ENCODE data around the gene ADCK1.
A peak's percentile ranks its signal among the peaks of the same experiment; 100 is the strongest.
"Not testable (repeated sequence)": the region's sequence is repeated elsewhere in the genome, so short reads cannot be mapped to it uniquely, and the experiment has no call there.

The ADCK1 gene

GRCh38 chr14:77793255-77793654, 6.7 kb upstream of the ADCK1 start:
- not testable (repeated sequence) for H3K36me3 Mint-ChIP-seq; H3K27ac Mint-ChIP-seq; H3K9me3 Mint-ChIP-seq; DNase-seq (ENCODE audit: low spot score in 2 of 2); H3K4me1 Mint-ChIP-seq; ATAC-seq; H3K4me3 Mint-ChIP-seq

DNA sequence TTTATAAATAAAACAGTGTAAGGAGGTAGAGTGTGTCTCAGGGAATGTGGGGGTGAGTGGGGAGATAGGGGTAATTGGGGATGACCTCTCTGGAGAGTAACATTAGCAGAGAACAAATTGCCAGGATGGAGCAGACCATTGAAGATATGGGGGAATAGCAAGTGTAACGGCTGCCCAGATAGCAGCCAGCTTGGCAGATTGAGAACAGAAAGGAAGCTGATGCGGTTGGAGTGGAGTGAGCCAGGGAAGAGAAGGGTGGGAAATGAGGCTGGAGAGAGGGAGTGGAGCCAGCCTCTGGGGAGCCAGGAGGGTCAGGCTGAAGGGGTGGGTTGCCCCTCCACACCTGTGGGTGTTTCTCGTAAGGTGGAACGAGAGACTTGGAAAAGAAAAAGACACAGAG, 5.6 kb upstream of the ADCK1 start:
- H3K27ac Mint-ChIP-seq = no peak overlapping the region
- H3K36me3 Mint-ChIP-seq = no peaks in the 10 kb centered on the region
- no peaks in the 10 kb centered on the region for H3K9me3 Mint-ChIP-seq
- no peak overlapping the region for H3K4me3 Mint-ChIP-seq
- no peak for DNase-seq (ENCODE audit: low spot score in 2 of 2)
- peaks cover 10% of the 10 kb centered on the region for H3K4me1 Mint-ChIP-seq
- no peak for ATAC-seq

GRCh38 chr14:77799456-77799855, 453 bp upstream of the ADCK1 start:
- ATAC-seq = not testable (repeated sequence)
- peak overlapping the region; percentile 92 for H3K27ac Mint-ChIP-seq

DNA sequence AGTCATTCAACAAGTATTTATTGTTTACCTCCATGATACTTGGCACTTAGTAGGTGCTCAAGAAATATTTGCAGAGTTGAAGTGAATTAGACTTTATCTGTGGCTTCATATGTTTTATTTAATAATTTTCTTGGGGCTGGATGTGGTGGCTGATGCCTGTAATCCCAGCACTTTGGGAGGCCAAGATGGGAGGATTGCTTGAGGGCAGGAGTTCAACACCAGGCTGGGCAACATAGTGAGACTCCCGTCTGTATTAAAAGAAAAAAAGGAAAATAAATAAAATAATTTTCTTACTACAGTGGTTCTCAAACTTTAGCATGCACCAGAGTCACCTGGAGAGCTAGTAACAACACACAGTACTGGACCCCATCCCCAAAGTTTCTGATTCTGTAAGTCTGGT, 905 bp downstream of the ADCK1 start:
- H3K9me3 Mint-ChIP-seq = no peaks in the 10 kb centered on the region
- DNase-seq (ENCODE audit: low spot score in 2 of 2) (no peak), ATAC-seq (no peak)
- peak overlapping the region; percentile 85 for H3K4me3 Mint-ChIP-seq
- no peaks in the 10 kb centered on the region for H3K36me3 Mint-ChIP-seq
- H3K27ac Mint-ChIP-seq = peak overlapping the region; percentile 92
- peaks cover 11% of the 10 kb centered on the region for H3K4me1 Mint-ChIP-seq

More at GRCh38 chr14:77799456-77799855, 453 bp upstream of the ADCK1 start:
- DNase-seq (ENCODE audit: low spot score in 2 of 2); H3K36me3 Mint-ChIP-seq; H3K9me3 Mint-ChIP-seq: not testable (repeated sequence)
- H3K4me3 Mint-ChIP-seq = peak overlapping the region; percentile 85
- peaks cover 11% of the 10 kb centered on the region for H3K4me1 Mint-ChIP-seq

DNA sequence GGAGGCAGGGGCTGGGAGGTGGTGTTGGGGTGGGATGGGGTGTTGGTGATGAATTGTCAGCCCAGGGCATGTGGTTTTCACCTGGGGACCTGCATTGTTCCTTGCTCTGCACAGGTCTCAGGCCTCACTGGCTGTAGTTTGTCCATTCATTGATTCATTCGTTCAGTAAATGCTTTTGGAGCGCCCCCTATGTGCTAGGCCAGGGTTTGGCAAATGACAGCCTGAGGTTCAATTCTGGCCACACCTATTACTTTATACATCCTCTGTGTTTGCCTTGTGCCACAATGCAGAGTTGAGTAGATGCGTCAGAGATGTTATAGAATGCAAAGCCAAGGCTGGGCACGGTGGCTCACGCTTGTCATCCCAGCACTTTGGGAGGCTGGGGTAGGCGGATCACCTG, 4.7 kb downstream of the ADCK1 start:
- no peak for ATAC-seq
- DNase-seq (ENCODE audit: low spot score in 2 of 2) = peak; percentile 8 to 65
- Mint-ChIP-seq H3K4me1 (peaks cover 12% of the 10 kb centered on the region), H3K36me3 (no peaks in the 10 kb centered on the region), H3K4me3 (no peak overlapping the region), H3K9me3 (no peaks in the 10 kb centered on the region), H3K27ac (no peak overlapping the region)

GRCh38 chr14:77805706-77806105, 5.8 kb downstream of the ADCK1 start:
- Mint-ChIP-seq H3K27ac (no peak overlapping the region), H3K9me3 (no peaks in the 10 kb centered on the region), H3K4me3 (no peak overlapping the region), H3K4me1 (peaks cover 4% of the 10 kb centered on the region), H3K36me3 (no peaks in the 10 kb centered on the region)
- DNase-seq (ENCODE audit: low spot score in 2 of 2) (no peak), ATAC-seq (no peak)

DNA sequence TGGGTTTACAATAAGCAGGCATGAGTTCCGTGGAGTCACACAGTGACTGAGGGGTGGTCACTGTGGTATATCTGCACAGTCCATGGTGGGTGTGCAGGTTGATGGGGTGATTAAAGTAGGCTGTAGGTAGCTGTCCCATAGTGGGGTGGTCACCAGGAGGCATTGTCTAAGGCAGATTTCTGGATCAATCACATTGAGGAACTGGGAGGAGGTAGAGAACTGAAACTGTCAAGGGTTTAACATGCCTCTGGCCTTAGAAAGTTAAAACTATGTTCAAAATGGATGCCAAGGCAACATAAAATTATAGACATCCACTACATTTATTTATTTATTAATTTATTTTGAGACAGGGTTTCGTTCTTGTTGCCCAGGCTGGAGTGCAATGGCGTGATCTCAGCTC, 8.3 kb downstream of the ADCK1 start:
- Mint-ChIP-seq H3K4me1 (peaks cover 4% of the 10 kb centered on the region), H3K9me3 (no peaks in the 10 kb centered on the region), H3K36me3 (no peaks in the 10 kb centered on the region), H3K4me3 (no peak overlapping the region), H3K27ac (peak overlapping the region; percentile 63)
- ATAC-seq (no peak), DNase-seq (ENCODE audit: low spot score in 2 of 2) (no peak)

- DNase-seq (ENCODE audit: low spot score in 2 of 2) (no peak), ATAC-seq (no peak)
- Mint-ChIP-seq H3K9me3 (no peaks in the 10 kb centered on the region), H3K4me3 (no peak overlapping the region), H3K27ac (no peak overlapping the region), H3K36me3 (no peaks in the 10 kb centered on the region), H3K4me1 (peaks cover 4% of the 10 kb centered on the region)
Observed at GRCh38 chr14:77809011-77809410, 9.1 kb downstream of the ADCK1 start.

DNA sequence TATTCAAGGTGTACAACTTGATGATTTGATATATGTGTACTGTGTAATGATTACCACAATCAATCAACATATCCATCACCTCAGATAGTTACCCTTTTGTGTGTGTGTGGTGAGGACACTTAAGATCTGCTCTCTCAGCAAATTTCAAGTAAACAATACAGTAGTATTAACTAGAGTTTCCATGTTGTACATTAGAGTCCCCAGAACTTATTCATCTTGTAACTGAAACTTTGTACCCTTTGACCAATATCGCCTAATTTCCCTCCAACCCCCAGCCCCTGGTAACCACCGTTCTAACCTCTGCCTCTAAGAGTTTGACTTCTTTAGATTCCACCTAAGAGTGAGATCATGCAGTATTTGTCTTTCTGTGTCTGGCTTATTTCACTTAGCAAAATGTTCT, 12.1 kb downstream of the ADCK1 start:
- no peak overlapping the region for H3K4me3 Mint-ChIP-seq
- H3K36me3 Mint-ChIP-seq = no peaks in the 10 kb centered on the region
- H3K9me3 Mint-ChIP-seq = no peaks in the 10 kb centered on the region
- peaks cover 4% of the 10 kb centered on the region for H3K4me1 Mint-ChIP-seq
- peak; percentile 77 for ATAC-seq
- no peak for DNase-seq (ENCODE audit: low spot score in 2 of 2)
- H3K27ac Mint-ChIP-seq = no peak overlapping the region

DNA sequence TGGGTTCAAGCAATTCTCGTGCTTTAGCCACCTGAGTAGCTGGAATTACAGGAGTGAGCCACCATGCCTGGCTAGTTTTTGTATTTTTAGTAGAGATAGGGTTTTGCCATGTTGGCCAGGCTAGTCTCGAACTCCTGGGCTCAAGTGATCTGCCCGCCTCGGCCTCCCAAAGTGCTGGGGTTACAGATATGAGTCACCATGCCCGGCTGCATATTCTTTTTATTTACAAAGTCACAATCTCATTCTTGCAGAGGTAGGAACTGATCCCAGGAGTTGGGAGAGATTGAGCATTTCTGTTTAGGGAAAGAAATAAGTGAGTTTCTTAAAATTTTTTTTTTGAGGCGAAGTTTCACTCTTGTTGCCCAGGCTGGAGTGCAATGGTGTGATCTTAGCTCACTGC, 12.8 kb downstream of the ADCK1 start:
- DNase-seq (ENCODE audit: low spot score in 2 of 2); ATAC-seq; H3K27ac Mint-ChIP-seq; H3K9me3 Mint-ChIP-seq; H3K4me3 Mint-ChIP-seq; H3K36me3 Mint-ChIP-seq; H3K4me1 Mint-ChIP-seq: not testable (repeated sequence)

DNA sequence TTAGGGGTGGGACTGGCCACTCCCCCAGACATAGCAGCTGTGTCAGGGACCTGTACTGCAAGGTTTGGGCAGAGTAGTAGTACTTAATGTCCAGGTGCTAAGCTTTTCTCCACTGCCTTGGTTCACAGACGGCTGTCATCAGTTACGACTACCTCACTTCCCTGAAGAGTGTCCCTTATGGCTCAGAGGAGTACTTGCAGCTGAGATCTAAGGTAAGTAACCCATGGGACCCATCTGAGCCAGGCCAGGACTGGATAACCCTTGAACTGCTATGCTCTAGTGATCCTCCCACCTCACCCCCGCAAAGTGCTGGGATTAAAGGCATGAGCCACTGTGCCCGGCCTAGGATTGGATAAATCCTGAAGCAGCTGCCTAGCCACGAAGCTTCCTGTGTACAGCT, 22.4 kb downstream of the ADCK1 start:
- no peak for ATAC-seq
- H3K9me3 Mint-ChIP-seq = no peaks in the 10 kb centered on the region

DNA sequence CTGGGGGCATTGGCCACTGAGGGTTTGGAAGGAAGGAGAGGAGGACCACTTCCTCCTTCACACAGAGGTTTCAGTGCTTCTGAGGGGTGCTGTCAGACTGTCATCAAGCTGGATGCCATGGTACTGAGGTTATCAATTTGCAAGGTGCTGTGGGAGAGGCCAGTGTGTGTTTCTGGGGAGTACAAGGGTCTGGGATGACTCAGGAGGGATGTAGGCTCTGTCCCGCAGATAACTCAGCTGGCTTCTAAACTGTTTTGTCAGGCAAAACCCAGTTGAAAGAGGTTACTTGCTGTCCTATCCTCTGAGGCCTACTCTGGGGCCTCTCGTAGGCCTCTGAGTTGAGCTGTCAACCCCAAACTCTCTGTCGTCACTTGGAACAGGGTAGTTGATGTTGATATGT, 22.8 kb downstream of the ADCK1 start:
- Mint-ChIP-seq H3K4me3 (no peak overlapping the region), H3K9me3 (no peaks in the 10 kb centered on the region), H3K4me1 (no peaks in the 10 kb centered on the region), H3K27ac (peak overlapping the region; percentile 20), H3K36me3 (peaks cover 8% of the 10 kb centered on the region)
- DNase-seq (ENCODE audit: low spot score in 2 of 2) = no peak
- ATAC-seq = no peak

More for the DNA sequence above, 22.4 kb downstream of the ADCK1 start:
- no peak for DNase-seq (ENCODE audit: low spot score in 2 of 2)
- H3K36me3 Mint-ChIP-seq = peaks cover 8% of the 10 kb centered on the region
- H3K4me3 Mint-ChIP-seq = no peak overlapping the region
- peak overlapping the region; percentile 20 for H3K27ac Mint-ChIP-seq
- no peaks in the 10 kb centered on the region for H3K4me1 Mint-ChIP-seq

DNA sequence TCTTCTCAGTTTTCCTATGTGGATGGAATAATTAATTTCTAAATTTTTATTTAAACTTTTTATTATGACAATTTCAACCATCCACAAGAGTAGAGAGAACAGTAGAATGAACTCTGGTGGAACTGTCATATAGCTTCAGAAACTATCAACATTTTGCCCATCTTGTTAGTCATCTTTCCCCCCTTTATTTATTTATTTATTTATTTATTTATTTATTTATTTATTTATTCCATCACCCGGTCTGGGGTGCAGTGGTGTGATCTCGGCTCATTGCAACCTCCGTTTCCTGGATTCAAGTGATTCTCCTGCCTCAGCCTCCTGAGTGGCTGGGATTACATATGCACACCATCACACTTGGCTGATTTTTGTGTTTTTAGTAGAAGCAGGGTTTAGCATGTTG, 23.5 kb downstream of the ADCK1 start:
- H3K27ac Mint-ChIP-seq = no peak overlapping the region
- DNase-seq (ENCODE audit: low spot score in 2 of 2) = no peak
- H3K4me1 Mint-ChIP-seq = no peaks in the 10 kb centered on the region
- H3K36me3 Mint-ChIP-seq = peaks cover 8% of the 10 kb centered on the region
- no peaks in the 10 kb centered on the region for H3K9me3 Mint-ChIP-seq
- no peak overlapping the region for H3K4me3 Mint-ChIP-seq
- ATAC-seq = no peak

DNA sequence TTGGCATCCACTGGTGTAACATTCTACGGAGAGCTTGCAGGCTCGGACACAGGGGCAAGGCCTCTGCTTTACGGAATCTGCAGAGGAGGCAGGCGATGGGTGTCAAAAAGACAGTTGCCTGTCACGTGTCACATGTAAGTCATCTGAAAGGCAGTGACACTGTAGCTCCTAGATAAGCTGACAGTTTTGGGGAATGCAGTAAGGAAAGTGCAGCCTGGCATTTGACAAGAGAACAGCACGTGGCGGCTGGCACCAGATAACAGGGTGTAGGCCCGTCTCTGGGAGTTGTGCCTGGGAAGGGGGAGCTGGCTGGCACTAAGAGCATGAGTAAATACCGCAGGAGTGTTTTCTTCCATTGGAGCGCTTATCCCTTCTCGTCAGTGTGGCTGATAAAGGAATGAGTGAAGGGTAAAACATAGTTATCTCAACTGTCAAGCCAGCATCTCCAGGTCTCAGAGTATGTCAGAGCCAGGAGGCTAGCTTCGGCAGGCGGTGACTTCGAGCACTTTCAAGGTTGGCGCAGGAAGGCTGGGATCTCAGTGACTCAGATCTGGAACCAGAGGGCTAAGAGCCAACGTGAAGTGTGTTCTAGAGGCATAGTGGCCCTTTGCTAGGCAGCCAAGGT, 26.1 kb downstream of the ADCK1 start:
- Mint-ChIP-seq H3K36me3 (peaks cover 19% of the 10 kb centered on the region), H3K9me3 (no peaks in the 10 kb centered on the region), H3K4me1 (no peaks in the 10 kb centered on the region), H3K4me3 (no peak overlapping the region), H3K27ac (no peak overlapping the region)
- DNase-seq (ENCODE audit: low spot score in 2 of 2) (no peak), ATAC-seq (no peak)

- peak overlapping the region; percentile 37 for H3K27ac Mint-ChIP-seq
- no peaks in the 10 kb centered on the region for H3K4me1 Mint-ChIP-seq
- ATAC-seq (no peak), DNase-seq (ENCODE audit: low spot score in 2 of 2) (no peak)
- H3K36me3 Mint-ChIP-seq = peaks cover 13% of the 10 kb centered on the region
- no peaks in the 10 kb centered on the region for H3K9me3 Mint-ChIP-seq
- no peak overlapping the region for H3K4me3 Mint-ChIP-seq
Observed at GRCh38 chr14:77830692-77831091, 30.8 kb downstream of the ADCK1 start.

DNA sequence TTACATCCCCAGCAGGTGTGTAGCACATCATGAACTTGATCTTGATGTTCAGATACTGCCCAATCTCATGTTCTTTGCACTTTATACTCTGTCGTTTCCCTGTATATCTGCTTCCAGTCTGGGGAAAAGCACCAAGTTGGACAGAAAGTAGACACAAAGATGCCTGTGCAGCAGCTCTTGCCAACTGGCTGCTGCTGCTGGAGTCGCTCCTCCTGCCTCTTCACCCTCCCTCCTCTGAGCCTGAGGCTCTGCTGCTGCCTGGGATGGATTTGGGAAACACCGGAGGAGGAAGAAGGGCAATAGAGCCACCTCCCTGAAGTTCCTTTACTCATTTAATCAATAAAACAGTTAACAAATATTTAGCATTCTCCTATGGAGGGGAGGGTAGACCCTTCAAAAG, 32.4 kb downstream of the ADCK1 start:
- no peak overlapping the region for H3K27ac Mint-ChIP-seq
- H3K4me3 Mint-ChIP-seq = no peak overlapping the region
- ATAC-seq (no peak), DNase-seq (ENCODE audit: low spot score in 2 of 2) (no peak)
- H3K9me3 Mint-ChIP-seq = no peaks in the 10 kb centered on the region
- peaks cover 13% of the 10 kb centered on the region for H3K36me3 Mint-ChIP-seq
- H3K4me1 Mint-ChIP-seq = no peaks in the 10 kb centered on the region

- DNase-seq (ENCODE audit: low spot score in 2 of 2) (no peak), ATAC-seq (no peak)
- no peak overlapping the region for H3K4me3 Mint-ChIP-seq
- no peak overlapping the region for H3K27ac Mint-ChIP-seq
- no peaks in the 10 kb centered on the region for H3K9me3 Mint-ChIP-seq
- no peaks in the 10 kb centered on the region for H3K36me3 Mint-ChIP-seq
- no peaks in the 10 kb centered on the region for H3K4me1 Mint-ChIP-seq
Observed at GRCh38 chr14:77837926-77838325, 38.0 kb downstream of the ADCK1 start.
